NCI-H510A treated with DMSO at 0.1 percent for 48 hours (cell line): Measurements from ENCODE around the gene LRP1B.
"Not testable (repeated sequence)": the region's sequence is repeated elsewhere in the genome, so short reads cannot be mapped to it uniquely, and the experiment has no call there.

ENCODE experiments used
- DNase-seq: peaks from one replicate; lab custom pipeline; 2025; lab: John Stamatoyannopoulos, UW

LRP1B gene

DNA sequence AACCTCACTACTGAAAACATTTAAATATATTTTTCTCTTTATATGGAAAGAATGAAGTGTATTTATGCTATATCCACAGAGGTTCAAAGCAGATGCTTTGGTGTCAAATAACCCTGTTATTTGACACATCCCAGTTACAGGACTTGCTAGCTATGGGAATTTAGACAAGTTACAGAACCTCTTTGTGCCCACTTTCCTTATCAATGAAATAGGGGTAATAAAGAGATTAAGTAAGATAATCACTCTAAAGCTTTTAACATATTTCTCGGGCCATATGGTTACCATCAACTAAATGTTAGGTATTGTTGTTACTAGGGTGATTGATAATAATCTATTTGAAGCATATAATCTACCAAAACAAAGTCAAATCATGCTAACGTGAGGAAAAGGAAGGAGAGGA, 1690.0 kb downstream of the LRP1B start:
- DNase-seq, result no peak

GRCh38 chr2:140436936-140437335, 1693.9 kb downstream of the LRP1B start:
- DNase-seq, result no peak

GRCh38 chr2:140427033-140427432, 1703.8 kb downstream of the LRP1B start:
- DNase-seq, result not testable (repeated sequence)

DNA sequence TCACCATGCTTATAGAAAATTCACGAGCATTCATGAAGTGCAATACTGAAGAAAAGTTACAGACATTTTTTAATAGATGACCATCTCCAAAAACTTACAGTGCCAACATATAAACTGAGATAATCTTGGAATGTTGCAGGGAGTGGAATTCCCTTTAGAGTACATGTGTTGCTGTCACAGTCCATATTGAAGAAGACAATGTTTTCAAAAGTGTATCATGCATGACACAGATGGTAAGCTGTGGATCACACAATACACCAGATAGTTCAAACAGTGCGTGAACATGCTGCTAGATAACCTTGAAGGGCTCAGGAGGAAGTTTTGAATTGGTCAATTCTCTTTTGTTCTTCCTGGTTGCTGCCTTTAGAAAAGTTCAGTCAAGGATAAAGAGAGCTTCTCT, 1706.3 kb downstream of the LRP1B start:
- DNase-seq, result no peak

DNA sequence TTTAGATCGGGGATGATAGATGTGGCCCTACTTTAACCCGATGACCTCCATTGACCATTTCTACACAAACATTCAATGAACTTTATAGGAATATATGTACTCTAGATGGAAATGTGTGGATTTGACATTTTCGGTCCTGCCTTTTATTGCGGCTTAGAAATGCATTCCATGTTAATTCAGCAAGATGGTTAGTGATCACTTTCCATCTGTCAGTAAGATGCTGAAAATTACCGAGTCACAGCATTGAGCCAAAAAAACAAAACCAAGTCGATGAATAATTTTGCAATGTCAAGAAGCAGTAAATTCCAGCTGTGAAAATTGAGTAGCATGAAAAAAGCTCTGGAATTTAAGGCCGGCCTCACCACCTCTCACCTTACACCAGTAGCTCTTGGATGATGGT, 1708.1 kb downstream of the LRP1B start:
- no peak for DNase-seq

GRCh38 chr2:140417504-140417903, 1713.3 kb downstream of the LRP1B start:
- DNase-seq, result no peak

DNA sequence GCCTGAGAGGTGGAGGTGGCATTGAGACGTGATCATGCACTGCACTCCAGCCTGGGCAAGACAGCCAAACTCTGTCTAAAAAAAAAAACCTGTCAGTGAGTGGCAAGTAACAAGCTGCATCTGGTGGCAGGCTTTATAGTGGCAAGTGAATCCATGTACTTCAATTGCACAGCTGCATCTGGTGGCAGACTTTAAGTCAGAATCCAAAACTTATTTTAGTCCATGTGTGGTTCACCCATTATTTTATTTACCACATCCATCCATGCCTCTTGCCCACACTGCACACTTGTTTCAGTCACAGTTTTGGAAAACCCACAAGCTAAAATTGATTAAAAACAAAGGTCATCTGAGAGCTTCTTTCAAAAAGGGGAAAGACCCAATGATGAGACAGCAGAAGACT, 1714.2 kb downstream of the LRP1B start:
- no peak for DNase-seq

DNA sequence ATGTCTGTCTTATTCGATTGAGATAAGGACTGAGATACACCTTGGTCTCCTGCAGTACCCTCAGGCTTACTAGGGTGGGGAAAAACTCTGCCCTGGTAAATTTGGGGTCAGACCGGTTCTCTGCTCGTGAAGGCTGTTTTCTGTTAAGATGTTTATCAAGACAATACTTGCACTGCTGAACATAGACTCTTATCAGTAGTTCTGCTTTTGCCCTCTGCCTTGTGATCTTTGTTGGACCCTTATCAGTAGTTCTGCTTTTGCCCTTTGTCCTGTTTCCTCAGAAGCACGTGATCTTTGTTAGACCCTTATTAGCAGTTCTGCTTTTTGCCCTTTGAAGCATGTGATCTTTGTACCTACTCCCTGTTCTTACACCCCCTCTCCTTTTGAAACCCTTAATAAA, 1715.8 kb downstream of the LRP1B start:
- DNase-seq, result not testable (repeated sequence)

DNA sequence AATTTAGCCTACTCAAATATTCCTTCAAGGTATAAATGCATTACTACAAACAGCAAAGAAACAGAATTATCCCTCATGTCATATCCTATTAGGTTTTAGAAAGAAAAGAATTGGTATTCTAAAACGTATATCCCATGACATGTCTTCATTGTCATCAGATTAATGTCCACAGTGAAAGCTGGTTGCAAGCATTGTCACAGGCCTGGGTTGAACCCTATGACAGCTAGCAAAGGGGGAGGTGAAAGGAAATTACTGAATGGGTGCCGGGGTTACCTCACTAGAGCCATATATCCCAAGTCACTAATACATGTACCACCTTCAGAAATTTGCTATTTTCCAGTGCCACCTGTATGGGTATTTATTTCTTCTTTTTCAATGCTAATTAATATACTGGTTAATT, 1720.1 kb downstream of the LRP1B start:
- DNase-seq, result no peak

GRCh38 chr2:140401056-140401455, 1729.8 kb downstream of the LRP1B start:
- DNase-seq, result no peak

DNA sequence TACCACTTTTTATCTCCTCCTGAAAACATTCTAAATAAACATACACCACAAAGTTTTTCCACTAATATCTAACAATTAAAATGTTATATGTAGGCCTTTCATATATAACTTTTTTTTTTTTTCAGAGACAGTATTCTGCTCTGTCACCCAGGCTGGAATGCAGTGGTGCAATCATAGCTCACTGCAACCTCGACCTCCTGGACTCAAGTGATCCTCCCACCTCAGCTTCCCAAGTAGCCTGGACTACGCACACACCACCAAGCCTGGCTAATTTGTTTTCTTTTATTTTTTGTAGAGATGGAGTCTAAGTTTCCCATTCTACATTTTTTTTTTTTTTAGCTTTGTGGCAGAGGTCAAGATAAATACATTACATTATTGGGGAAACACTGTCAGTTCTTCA, 1738.0 kb downstream of the LRP1B start:
- DNase-seq, result no peak

- DNase-seq, result no peak
These were observed 1745.9 kb downstream of the LRP1B start for GRCh38 chr2:140384946-140385345.

DNA sequence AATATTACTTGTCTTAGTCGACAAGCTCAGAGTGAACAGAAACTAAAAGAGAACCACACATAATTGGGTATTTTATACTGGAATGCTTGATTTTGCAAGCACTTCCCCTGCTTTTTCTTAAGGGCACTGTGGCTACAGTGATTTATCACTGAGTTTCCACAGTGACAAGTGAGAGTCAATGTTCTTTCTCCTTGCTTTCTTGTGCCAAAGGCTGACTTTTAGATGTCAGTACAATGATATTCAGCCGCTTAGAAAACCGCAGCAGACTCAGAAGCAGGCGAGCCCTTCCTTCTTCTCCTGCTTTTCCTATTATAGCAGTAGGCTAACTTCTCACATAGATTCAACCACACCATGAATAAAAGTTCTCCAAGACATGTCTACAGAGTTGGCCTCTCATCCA, 1747.0 kb downstream of the LRP1B start:
- no peak for DNase-seq

DNA sequence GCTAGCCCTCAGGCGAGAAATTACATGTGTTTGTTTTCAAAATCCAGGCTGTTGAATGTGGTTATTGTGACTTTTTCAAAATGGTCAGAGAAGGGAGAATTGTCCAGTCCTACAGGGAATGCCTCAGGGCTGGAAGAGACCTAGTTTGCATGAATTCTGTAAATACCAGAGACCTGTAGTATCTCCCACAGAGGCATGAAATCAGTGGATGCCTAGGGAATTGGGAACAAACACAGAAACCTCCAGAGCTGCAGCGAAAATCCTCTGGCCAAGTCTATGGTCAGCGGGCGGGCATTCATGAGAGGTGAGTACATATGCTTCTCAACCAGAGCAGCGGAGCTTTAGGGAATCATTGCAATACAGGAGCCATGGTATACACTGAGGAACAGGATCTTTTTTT, 1754.1 kb downstream of the LRP1B start:
- no peak for DNase-seq

GRCh38 chr2:140363131-140363530, 1767.7 kb downstream of the LRP1B start:
- DNase-seq, result no peak

- DNase-seq, result no peak
These were observed 1768.5 kb downstream of the LRP1B start for GRCh38 chr2:140362361-140362760.

DNA sequence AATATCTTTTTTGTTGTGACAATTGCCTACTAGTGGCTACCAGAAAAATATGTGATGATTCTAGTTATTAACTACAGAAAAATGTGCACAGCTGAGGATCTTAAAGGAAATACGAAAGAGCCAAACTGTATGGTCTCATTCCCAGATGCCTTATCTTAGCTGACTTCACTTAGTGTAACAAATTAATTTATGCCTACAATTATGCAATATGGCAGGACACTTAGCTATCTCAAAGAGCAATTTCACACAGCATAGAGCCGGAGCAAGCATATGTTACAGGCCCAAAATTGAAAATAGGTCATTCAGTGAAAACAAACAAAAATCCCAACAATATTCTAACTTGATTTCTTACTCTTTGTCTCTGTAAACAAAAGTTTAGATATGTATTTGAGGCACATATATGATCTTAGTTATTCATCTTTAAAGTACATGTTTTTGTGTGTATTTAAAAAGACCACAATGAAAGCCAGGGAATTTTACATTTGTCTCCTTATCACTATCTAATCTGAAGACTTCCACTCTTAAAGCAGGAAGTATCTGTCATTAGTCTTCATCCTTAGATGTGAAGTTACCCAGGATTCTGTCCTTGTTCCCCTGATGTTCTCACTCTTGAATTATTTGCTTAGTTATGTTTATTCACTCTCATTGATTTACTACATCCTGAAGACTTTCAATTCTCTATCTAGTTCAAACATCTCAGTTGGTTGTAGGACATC, 1771.6 kb downstream of the LRP1B start:
- DNase-seq, result peak; percentile 10

GRCh38 chr2:140356697-140357096, 1774.1 kb downstream of the LRP1B start:
- DNase-seq, result no peak

- no peak for DNase-seq
These were observed 1775.2 kb downstream of the LRP1B start for GRCh38 chr2:140355511-140356090.

DNA sequence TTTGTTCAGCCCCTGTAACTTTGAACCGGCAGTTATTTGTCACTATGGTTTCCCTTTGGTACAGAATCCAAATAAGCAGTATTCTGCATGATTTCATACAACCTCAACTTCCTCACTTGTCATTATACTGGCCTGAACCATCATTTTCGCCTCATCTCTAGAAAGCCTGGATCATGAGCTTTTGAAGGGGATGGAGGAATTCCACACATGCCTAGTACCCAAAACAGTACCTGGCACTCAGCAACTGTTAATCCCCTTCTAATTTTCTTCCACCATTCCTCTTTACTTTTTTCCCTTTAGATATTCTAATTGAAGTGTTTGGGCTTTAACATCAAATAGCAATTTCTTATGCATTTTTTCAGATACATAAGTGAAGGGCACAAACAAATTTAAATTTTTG, 1776.3 kb downstream of the LRP1B start:
- no peak for DNase-seq

GRCh38 chr2:140353541-140353940, 1777.3 kb downstream of the LRP1B start:
- DNase-seq, result no peak

- DNase-seq, result no peak
These were observed 1779.1 kb downstream of the LRP1B start for GRCh38 chr2:140351692-140352091.

GRCh38 chr2:140349695-140350094, 1781.1 kb downstream of the LRP1B start:
- no peak for DNase-seq

GRCh38 chr2:140348826-140349225, 1782.0 kb downstream of the LRP1B start:
- no peak for DNase-seq
